ENCODE measurements around the gene SIVA1.

- TF ChIP-seq GATA3 (IDR thresholded peaks at IDR 0.05; ENCODE audit: low read depth, low read length) (no peak), GATA2 (IDR thresholded peaks at IDR 0.05; ENCODE audit: low read depth, low read length) (no peak)
Measured at GRCh38 chr14:104787736-104788135, 34.8 kb downstream of the SIVA1 start.

Measured in SH-SY5Y (cell line).